Measurements from ENCODE around the gene RAB33A. TPM values are rescaled to one million over a fixed set of nuclear protein-coding genes. Genes with fewer than 3 reads are reported as not detected.
"Not testable (repeated sequence)": the region's sequence is repeated elsewhere in the genome, so short reads cannot be mapped to it uniquely, and the experiment has no call there.

RAB33A gene
- total RNA-seq, 1 experiment from 2014 or later, result not detected

DNA sequence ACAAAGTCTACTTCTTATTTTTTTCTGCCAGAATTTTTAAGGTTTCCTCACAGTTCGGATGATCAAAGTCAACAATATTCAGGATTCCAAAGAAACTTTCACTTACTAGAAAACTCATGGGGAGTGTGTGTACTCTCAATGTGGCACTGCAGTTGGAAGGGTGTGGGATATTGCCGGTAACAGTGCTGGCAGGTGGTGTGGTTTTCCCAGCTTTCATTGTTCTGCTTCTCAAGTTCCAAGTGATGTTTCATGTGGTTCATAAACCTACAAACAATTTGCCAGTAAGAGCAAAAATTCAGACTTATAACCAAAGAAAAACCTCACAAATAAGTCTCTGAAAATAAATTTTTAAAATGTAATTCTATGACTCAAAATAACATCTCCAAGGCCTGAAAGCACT lies 57.1 kb downstream of the RAB33A start:
- Mint-ChIP-seq H3K4me1 (ENCODE audit: insufficient read depth, unreplicated experiment) (no peaks in the 10 kb centered on the region), H3K27ac (ENCODE audit: low read depth, unreplicated experiment) (no peak overlapping the region), H3K27me3 (ENCODE audit: insufficient read depth, unreplicated experiment) (peaks cover 22% of the 10 kb centered on the region), H3K36me3 (ENCODE audit: insufficient read depth, unreplicated experiment) (peaks cover 47% of the 10 kb centered on the region), H3K4me3 (ENCODE audit: unreplicated experiment) (no peak overlapping the region), H3K9me3 (ENCODE audit: unreplicated experiment) (no peaks in the 10 kb centered on the region)
- TF ChIP-seq, protein P1, sequence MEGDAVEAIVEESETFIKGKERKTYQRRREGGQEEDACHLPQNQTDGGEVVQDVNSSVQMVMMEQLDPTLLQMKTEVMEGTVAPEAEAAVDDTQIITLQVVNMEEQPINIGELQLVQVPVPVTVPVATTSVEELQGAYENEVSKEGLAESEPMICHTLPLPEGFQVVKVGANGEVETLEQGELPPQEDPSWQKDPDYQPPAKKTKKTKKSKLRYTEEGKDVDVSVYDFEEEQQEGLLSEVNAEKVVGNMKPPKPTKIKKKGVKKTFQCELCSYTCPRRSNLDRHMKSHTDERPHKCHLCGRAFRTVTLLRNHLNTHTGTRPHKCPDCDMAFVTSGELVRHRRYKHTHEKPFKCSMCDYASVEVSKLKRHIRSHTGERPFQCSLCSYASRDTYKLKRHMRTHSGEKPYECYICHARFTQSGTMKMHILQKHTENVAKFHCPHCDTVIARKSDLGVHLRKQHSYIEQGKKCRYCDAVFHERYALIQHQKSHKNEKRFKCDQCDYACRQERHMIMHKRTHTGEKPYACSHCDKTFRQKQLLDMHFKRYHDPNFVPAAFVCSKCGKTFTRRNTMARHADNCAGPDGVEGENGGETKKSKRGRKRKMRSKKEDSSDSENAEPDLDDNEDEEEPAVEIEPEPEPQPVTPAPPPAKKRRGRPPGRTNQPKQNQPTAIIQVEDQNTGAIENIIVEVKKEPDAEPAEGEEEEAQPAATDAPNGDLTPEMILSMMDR (IDR thresholded peaks at IDR 0.05; ENCODE audit: unreplicated experiment), result no peak
- POLR2A ChIA-PET, result no interaction called here
- CTCF ChIA-PET, result no interaction called here
- no peak for DNase-seq (ENCODE audit: unreplicated experiment)
- no TSS peak for BruUV-seq (replicated peaks)
- intact Hi-C loops (cut with micrococcal nuclease), result no loop called here

DNA sequence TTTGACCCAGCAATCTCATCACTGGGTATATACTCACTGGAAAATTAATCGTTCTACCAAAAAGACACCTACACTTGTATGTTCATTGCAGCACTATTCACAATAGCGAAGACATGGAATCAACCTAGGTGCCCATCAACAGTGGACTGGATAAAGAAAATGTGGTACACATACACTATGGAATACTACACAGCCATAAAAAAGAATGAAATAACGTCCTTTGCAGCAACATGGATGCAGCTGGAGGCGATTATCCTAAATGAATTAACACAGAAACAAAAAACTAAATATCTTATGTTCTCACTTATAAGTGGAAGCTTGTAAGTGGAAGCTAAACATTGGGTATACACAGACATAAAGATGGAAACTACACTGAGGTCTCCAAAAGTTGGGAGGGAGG lies 59.4 kb downstream of the RAB33A start:
- POLR2A ChIA-PET; H3K9me3 Mint-ChIP-seq (ENCODE audit: unreplicated experiment); H3K27ac Mint-ChIP-seq (ENCODE audit: low read depth, unreplicated experiment); intact Hi-C loops (cut with micrococcal nuclease); BruUV-seq (replicated peaks); H3K4me3 Mint-ChIP-seq (ENCODE audit: unreplicated experiment); H3K4me1 Mint-ChIP-seq (ENCODE audit: insufficient read depth, unreplicated experiment); DNase-seq (ENCODE audit: unreplicated experiment): not testable (repeated sequence)
- H3K36me3 Mint-ChIP-seq (ENCODE audit: insufficient read depth, unreplicated experiment), result peaks cover 43% of the 10 kb centered on the region
- CTCF ChIA-PET, result interaction anchor here (0.6 kb wide), 2 partner anchors 75 to 201 kb away, joined by 4 to 5 read pairs; no protein-coding TSS in a partner anchor
- peaks cover 40% of the 10 kb centered on the region for H3K27me3 Mint-ChIP-seq (ENCODE audit: insufficient read depth, unreplicated experiment)

Other genes starting within 250 kb of the RAB33A start
- gene BCORL1, start 189.3 kb upstream of the RAB33A start, total RNA-seq (2022), result 2.9 and 5.1 TPM in 2 replicates
- gene ELF4, start 61.5 kb upstream of the RAB33A start, total RNA-seq (2022), result 19.5 and 23.6 TPM in 2 replicates
- 43.2 and 45.3 TPM in 2 replicates for gene AIFM1, start 6.1 kb upstream of the RAB33A start, total RNA-seq (2022)
- gene ZNF280C, start 96.9 kb downstream of the RAB33A start, total RNA-seq (2022), result 5.5 and 6.6 TPM in 2 replicates
- gene SLC25A14, start 168.0 kb downstream of the RAB33A start, total RNA-seq (2022), result 12.5 and 13.7 TPM in 2 replicates
- gene GPR119, start 213.7 kb downstream of the RAB33A start, total RNA-seq (2022), result not detected in 2 replicates
- gene RBMX2, start 230.0 kb downstream of the RAB33A start, total RNA-seq (2022), result 31.2 and 34.4 TPM in 2 replicates